Measurements from ENCODE around the gene TSPAN14.

GRCh38 chr10:80433134-80433533 is 21.0 kb upstream of the TSPAN14 start:
- no peak for TF ChIP-seq CTCF (IDR thresholded peaks at IDR 0.05)
- no peak for TF ChIP-seq POLR2A (IDR thresholded peaks at IDR 0.05)
- TF ChIP-seq POLR2AphosphoS5 (IDR thresholded peaks at IDR 0.05): no peak
- TF ChIP-seq EP300 (IDR thresholded peaks at IDR 0.05): no peak
